K562 (cell line): ENCODE results near the gene SOX8. TPM values are rescaled to one million over a fixed set of nuclear protein-coding genes. Genes with fewer than 3 reads are reported as not detected.

Experiments used
- ATAC-seq: fragments of 200-7000 bp; cut with Tn5 transposase; 3 replicates; pipeline ENCODE4 v1.9.1; 2020; ENCODE audit warnings: moderate library complexity
- BruUV-seq: library from RNA; stranded (reverse); fragments of 400-500 nt; replicated peaks from 2 replicates; lab custom pipeline; 2021; lab: Mats Ljungman, UMichigan
- CTCF ChIA-PET: fragments of 300-600 bp; formaldehyde crosslinking; extraction: SDS; loops from one replicate; lab custom pipeline; 2021; ENCODE audit warnings: low intra/inter-chr PET ratio; lab: Yijun Ruan, JAX
- POLR2A ChIA-PET: fragments of 300-600, 350-650 bp; sonication (Branson Sonifier 250); formaldehyde crosslinking; extraction: SDS; loops from one replicate; lab custom pipeline; 2021; ENCODE audit warnings: antibody characterized with exemption, inconsistent platforms; lab: Yijun Ruan, JAX
- DNase-seq, 4 experiments: peaks; one replicate each; pipeline versions ENCODE4 v3.0.0 to v3.0.0-alpha.2; 2011 to 2018; ENCODE audit warnings: low spot score in 3 of 4, mixed read lengths in 3 of 4; ENCODE audit errors: extremely low read depth in 1 of 4
- FAIRE-seq: peaks from 2 replicates; lab custom pipeline; 2011; peaks lifted over from hg19 to GRCh38; lab: Jason Lieb, UNC
- H2AFZ ChIP-seq: 2 replicates; pipeline ENCODE4 v1.6.0; 2011; ENCODE audit warnings: low read depth, low read length, control low read depth, inconsistent platforms
- H3K27ac ChIP-seq: fragments of 200-600 bp; 3 replicates; pipeline ENCODE4 v1.8.0; 2011; ENCODE audit warnings: low read depth, mild to moderate bottlenecking, control low read depth, inconsistent platforms, low read length, moderate library complexity, mixed read lengths; ENCODE audit errors: extremely low read depth
- H3K27me3 ChIP-seq, 2 experiments: fragments of 300-600 bp in 1 of 2; 2 replicates in 1 of 2; 3 replicates in 1 of 2; pipeline versions ENCODE4 v1.6.0 to v1.8.0; 2011; ENCODE audit warnings: inconsistent platforms in 2 of 2, low read length in 2 of 2, mild to moderate bottlenecking in 1 of 2, mixed read lengths in 1 of 2, moderate library complexity in 1 of 2; ENCODE audit not compliant: control insufficient read depth in 2 of 2, insufficient read depth in 2 of 2
- H3K36me3 ChIP-seq: fragments of 300-600 bp; 3 replicates; pipeline ENCODE4 v1.8.0; 2011; ENCODE audit warnings: mild to moderate bottlenecking, low read length, inconsistent platforms; ENCODE audit not compliant: control insufficient read depth, insufficient read depth
- H3K4me1 ChIP-seq, 2 experiments: fragments of 200-600 bp in 1 of 2; replicated peaks in 1 of 2; 2 replicates in 1 of 2; 3 replicates in 1 of 2; pipeline versions ENCODE4 v1.5.1 to v1.8.0; 2011; ENCODE audit warnings: inconsistent platforms in 2 of 2, low read length in 2 of 2, mild to moderate bottlenecking in 1 of 2, mixed read lengths in 1 of 2, moderate library complexity in 1 of 2; ENCODE audit not compliant: control insufficient read depth in 2 of 2, insufficient read depth in 2 of 2
- H3K4me2 ChIP-seq: 2 replicates; pipeline ENCODE4 v1.6.1; 2011; ENCODE audit warnings: low read length, control low read depth, inconsistent platforms, mixed read lengths; ENCODE audit not compliant: insufficient read depth
- H3K4me3 ChIP-seq: fragments of 200-600 bp; sonication (generic), shearing (Covaris generic); 2 replicates; pipeline ENCODE4 v1.5.1; 2016; ENCODE audit warnings: control low read depth, inconsistent platforms
- H3K79me2 ChIP-seq: fragments of 200-600 bp; 3 replicates; pipeline ENCODE4 v1.8.0; 2011; ENCODE audit warnings: low read length, inconsistent platforms; ENCODE audit not compliant: control insufficient read depth, insufficient read depth
- H3K9ac ChIP-seq, 2 experiments: 2 replicates each; pipeline versions ENCODE4 v1.6.0 to v1.6.1; 2011; ENCODE audit warnings: low read depth in 2 of 2, low read length in 2 of 2, control low read depth in 1 of 2, inconsistent platforms in 1 of 2, mild to moderate bottlenecking in 1 of 2, mixed read lengths in 1 of 2; ENCODE audit not compliant: insufficient read depth in 1 of 2
- H3K9me1 ChIP-seq: one replicate; pipeline ENCODE4 v1.6.0; 2011; ENCODE audit warnings: inconsistent platforms, mild to moderate bottlenecking, low read length, moderate library complexity; ENCODE audit not compliant: control insufficient read depth, insufficient read depth
- H3K9me3 ChIP-seq: replicated peaks from 2 replicates; pipeline ENCODE4 v1.5.1; 2011; ENCODE audit warnings: low read depth, low read length, inconsistent platforms; ENCODE audit not compliant: control insufficient read depth, insufficient read depth
- H4K20me1 ChIP-seq: replicated peaks from 2 replicates; pipeline ENCODE4 v1.6.1; 2011; ENCODE audit warnings: low read length, inconsistent platforms, mixed read lengths; ENCODE audit not compliant: control insufficient read depth, insufficient read depth
- E2F1 ChIP-seq: sonication (generic); formaldehyde crosslinking; IDR thresholded peaks from 2 replicates; pipeline ENCODE4 v1.8.1; 2023; ENCODE audit warnings: mild to moderate bottlenecking, missing genetic modification reagents, moderate library complexity
- E2F4 ChIP-seq: sonication (generic); formaldehyde crosslinking; IDR thresholded peaks from 2 replicates; pipeline ENCODE4 v1.8.0; 2022; ENCODE audit warnings: mild to moderate bottlenecking, low read depth, missing genetic modification reagents
- ELK1 ChIP-seq: sonication (generic); formaldehyde crosslinking; IDR thresholded peaks from 2 replicates; pipeline ENCODE4 v1.8.1; 2022; ENCODE audit warnings: missing genetic modification reagents
- FOXJ2 ChIP-seq: fragments of 200-800 bp; sonication (Bioruptor generic); IDR thresholded peaks from 2 replicates; pipeline ENCODE4 v1.6.1; 2016; ENCODE audit warnings: missing genetic modification characterization, missing compliant biosample characterization
- JUNB ChIP-seq: fragments of 450-650 bp; formaldehyde crosslinking; conservative IDR thresholded peaks from 2 replicates; pipeline ENCODE4 v1.4.0; 2020; ENCODE audit warnings: mild to moderate bottlenecking
- KLF1 ChIP-seq: fragments of 450-650 bp; IDR thresholded peaks from 2 replicates; pipeline ENCODE4 v1.6.1; 2016; ENCODE audit warnings: missing genetic modification characterization, missing compliant biosample characterization
- MAFK ChIP-seq: IDR thresholded peaks from 2 replicates; pipeline ENCODE4 v1.6.1; 2011; ENCODE audit warnings: low read length, improper control_type of control experiment
- MLLT1 ChIP-seq, 2 experiments: fragments of 450-650 bp; IDR thresholded peaks; 2 replicates each; pipeline ENCODE4 v1.6.1; 2016
- MTF1 ChIP-seq: fragments of 250-450 bp; sonication (Bioruptor Pico); IDR thresholded peaks from 2 replicates; pipeline ENCODE4 v1.9.0; 2021; ENCODE audit warnings: moderate library complexity, mild to moderate bottlenecking, inconsistent platforms, borderline replicate concordance
- POLR2H ChIP-seq: IDR thresholded peaks from 2 replicates; pipeline ENCODE4 v1.6.1; 2016; ENCODE audit warnings: missing genetic modification characterization, low read depth, mild to moderate bottlenecking, control low read depth, missing compliant biosample characterization, moderate library complexity
- PTBP1 ChIP-seq: fragments of 200-400 bp; formaldehyde crosslinking; IDR thresholded peaks from 2 replicates; pipeline ENCODE4 v1.6.1; 2017; ENCODE audit warnings: low read depth, low read length
- SP2 ChIP-seq: IDR thresholded peaks from 2 replicates; pipeline ENCODE4 v1.6.1; 2011; ENCODE audit warnings: mild to moderate bottlenecking, low read depth, low read length, moderate library complexity; ENCODE audit not compliant: poor library complexity, severe bottlenecking; ENCODE audit errors: extremely low read depth
- TOE1 ChIP-seq, 2 experiments: fragments of 450-650 bp in 1 of 2; sonication (generic) in 1 of 2; formaldehyde crosslinking in 1 of 2; IDR thresholded peaks; 2 replicates each; pipeline versions ENCODE4 v1.7.1 to v1.8.0; 2016 to 2022; ENCODE audit warnings: borderline replicate concordance in 2 of 2, mild to moderate bottlenecking in 2 of 2, antibody characterized with exemption in 1 of 2, inconsistent platforms in 1 of 2, low read depth in 1 of 2, missing genetic modification reagents in 1 of 2, moderate library complexity in 1 of 2
- ZBTB7A ChIP-seq: IDR thresholded peaks from 2 replicates; pipeline ENCODE4 v1.6.1; 2011; ENCODE audit warnings: low read depth, mild to moderate bottlenecking, low read length, moderate library complexity, borderline replicate concordance; ENCODE audit not compliant: control insufficient read depth
- ZNF165 ChIP-seq: fragments of 250-450 bp; sonication (Bioruptor Pico); IDR thresholded peaks from 2 replicates; pipeline ENCODE4 v1.4.0; 2020; ENCODE audit warnings: borderline replicate concordance
- ZNF444 ChIP-seq: fragments of 250-450 bp; sonication (Bioruptor Pico); IDR thresholded peaks from 2 replicates; pipeline ENCODE4 v1.4.0; 2020; ENCODE audit warnings: mild to moderate bottlenecking, moderate library complexity
- ZNF583 ChIP-seq: fragments of 250-450 bp; sonication (Bioruptor Pico); IDR thresholded peaks from 2 replicates; pipeline ENCODE4 v1.4.0; 2020
- WGBS: fragments of 100-300 bp; shearing (Covaris generic); methylation state at CpG from one replicate; pipeline ENCODE4 v1.1.6; 2016; ENCODE audit warnings: low coverage, mixed read lengths; ENCODE audit not compliant: insufficient coverage; ENCODE audit errors: missing lambda C conversion rate; 5-methylcytosine and 5-hydroxymethylcytosine counted together
- in situ Hi-C: fragments of 300-500 bp; cut with MboI; formaldehyde crosslinking; loops from 4 replicates; pipeline ENCODE4 v1.15.0; 2018; ENCODE audit warnings: inconsistent platforms, mixed read lengths
- intact Hi-C: fragments of 100-400 bp; cut with micrococcal nuclease; formaldehyde crosslinking; loops from 2 replicates; pipeline ENCODE4 v1.14.2; 2022
- polyA plus RNA-seq, 8 experiments: library from polyadenylated mRNA; depleted of rRNA in 4 of 8; stranded (reverse) in 5 of 8; unstranded in 3 of 8; fragments of >200 nt; fragmentation: Nextera tagmentation in 2 of 8; fragmentation: Illumina TruSeq in 1 of 8; extraction: Ambion mirVana in 2 of 8; extraction: Trizol in 1 of 8; gene quantifications; 2 replicates each; pipeline versions ENCODE4 v1.2.1 to v1.2.3, GENCODE V29; 2011 to 2014; ENCODE audit warnings: inconsistent platforms in 1 of 8, missing spikeins in 1 of 8
- total RNA-seq, 7 experiments: library from RNA; depleted of rRNA in 6 of 7; stranded (reverse); fragments of >200 nt in 6 of 7; fragmentation: Illumina TruSeq in 2 of 7; extraction: Trizol in 2 of 7; gene quantifications; 2 replicates each; pipeline versions ENCODE4 v1.2.1 to v1.2.3, GENCODE V29; 2011 to 2021; ENCODE audit warnings: low replicate concordance in 1 of 7

The SOX8 gene
- total and polyA plus RNA-seq, 9 of the 15 experiments (the other 6 are each of a cell fraction or from before 2014, with no cell fraction given), result 0.07 to 0.15 (median 0.15) TPM; not detected in 6

GRCh38 chr16:1007284-1007850 lies 25.8 kb downstream of the SOX8 start:
- ATAC-seq (no peak), FAIRE-seq (no peak), DNase-seq (no peak)
- Histone ChIP-seq H3K9me3 (no peaks in the 10 kb centered on the region), H2AFZ (no peak overlapping the region), H3K36me3 (no peaks in the 10 kb centered on the region), H3K9ac (no peak overlapping the region), H3K27ac (no peak overlapping the region), H3K4me3 (no peak overlapping the region), H4K20me1 (peaks cover 22% of the 10 kb centered on the region), H3K9me1 (no peaks in the 10 kb centered on the region), H3K4me2 (no peak overlapping the region), H3K4me1 (peaks cover 0 to 32% of the 10 kb centered on the region in 2 experiments; a peak in 2 of 5 replicates), H3K79me2 (no peaks in the 10 kb centered on the region), H3K27me3 (peaks cover 28 to 84% of the 10 kb centered on the region in 2 experiments; a peak in 4 of 5 replicates)
- no TSS peak for BruUV-seq
- in situ Hi-C loops, result no loop called here
- WGBS, result 0% methylated on average over 12 of the region's 16 CpGs
- intact Hi-C loops, result no loop called here
- POLR2A ChIA-PET, result interaction anchor here (1.3 kb wide), 1 partner anchor 12 kb away, joined by 4 read pairs; no protein-coding TSS in a partner anchor
- CTCF ChIA-PET, result no interaction called here
- TF ChIP-seq PTBP1 (no peak), TOE1 (IDR thresholded peaks at IDR 0.05; ENCODE audit: borderline replicate concordance) (no peak), TOE1 (CRISPR knock-in tag; IDR thresholded peaks at IDR 0.05; ENCODE audit: borderline replicate concordance, low read depth) (no peak), E2F1 (CRISPR knock-in tag) (no peak), FOXJ2 (tag) (no peak), MTF1 (CRISPR knock-in tag) (no peak), ZNF444 (CRISPR knock-in tag) (no peak), ZNF165 (no peak), E2F4 (CRISPR knock-in tag) (no peak), POLR2H (no peak), ZBTB7A (no peak), MAFK (no peak), MLLT1 (IDR thresholded peaks at IDR 0.05) (no peak), ELK1 (no peak), ZNF583 (CRISPR knock-in tag) (no peak), KLF1 (no peak), SP2 (no peak), JUNB (CRISPR knock-in tag) (no peak)
